ENCODE results near the gene CNPY1. TPM values are rescaled to one million over a fixed set of nuclear protein-coding genes. Genes with fewer than 3 reads are reported as not detected.

CNPY1 gene
- total RNA-seq, 2 donors from 2014 or later, result not detected

DNA sequence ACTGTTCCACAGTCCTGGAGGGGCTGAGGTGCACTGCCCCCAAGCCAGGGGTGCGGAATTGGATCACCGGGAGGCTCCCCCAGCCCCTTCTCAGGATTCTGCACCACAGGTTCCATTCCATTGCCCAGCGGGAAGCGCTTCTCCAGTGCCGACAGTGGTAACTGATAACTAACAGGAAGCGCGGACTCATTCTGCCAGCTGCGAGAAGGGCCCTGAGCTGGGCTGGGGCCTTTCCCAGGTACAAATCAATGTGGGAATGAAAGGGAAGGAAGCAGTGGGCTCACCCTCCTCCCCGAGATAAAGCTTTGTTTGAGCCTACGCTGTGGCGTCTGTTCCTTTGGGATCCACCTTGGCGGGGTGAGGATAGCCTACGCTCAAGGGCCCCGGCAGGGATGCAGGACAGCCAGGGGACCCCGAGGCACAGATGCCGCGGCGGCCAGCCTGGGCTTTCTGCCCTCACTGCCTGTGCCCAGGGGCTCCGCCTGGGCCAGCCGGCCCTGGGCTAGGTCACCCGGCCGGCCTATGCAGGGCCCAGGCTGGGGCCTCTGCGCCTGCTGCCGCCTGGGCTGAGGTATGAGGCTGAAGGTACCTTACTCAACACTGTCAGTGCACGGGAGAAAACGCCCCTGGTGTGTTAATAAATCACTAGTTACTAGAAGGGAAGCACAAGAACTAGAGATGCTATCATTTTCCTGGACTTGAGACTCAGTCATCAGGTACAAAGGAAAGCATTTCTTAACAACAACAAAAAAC is 49.0 kb downstream of the CNPY1 start:
- DNase-seq, result no peak
- ATAC-seq, result no peak
- intact Hi-C loops (cut with DNase I), result no loop called here

DNA sequence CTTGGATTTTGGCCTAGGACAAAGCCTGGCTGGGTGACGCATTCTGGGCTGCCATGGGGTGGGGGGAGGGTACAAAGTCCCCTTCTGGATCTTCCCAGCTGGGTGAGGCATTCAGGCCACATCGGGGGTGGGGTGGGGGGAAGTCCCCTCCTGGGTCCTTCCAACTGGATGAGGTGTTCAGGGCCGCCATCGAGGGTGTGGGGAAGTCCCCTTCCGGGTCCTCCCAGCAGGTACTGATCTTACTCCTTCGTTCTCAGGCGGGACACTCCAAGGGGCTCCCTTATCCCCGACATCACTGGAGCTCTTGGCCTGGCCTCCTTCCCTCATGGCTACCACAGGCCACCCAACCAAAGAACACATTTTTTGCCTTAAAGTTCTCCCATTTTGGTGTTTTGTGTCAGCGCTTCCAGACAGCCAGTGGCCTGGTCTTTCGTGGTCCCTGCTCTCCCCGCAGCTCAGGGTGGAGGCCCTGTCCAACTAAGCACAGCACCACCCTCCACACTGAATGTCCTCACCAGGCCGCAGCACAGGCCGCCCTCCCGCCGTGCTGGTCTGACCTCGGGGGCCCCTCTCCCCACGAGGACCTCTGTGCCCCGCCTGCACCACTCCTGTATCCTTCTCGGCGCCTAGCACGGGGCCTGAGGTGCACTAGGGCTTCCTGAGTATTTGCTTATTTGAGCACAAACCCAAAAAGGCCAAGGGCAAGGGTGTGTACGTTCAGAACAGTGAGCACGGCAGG is 49.9 kb downstream of the CNPY1 start:
- intact Hi-C loops (cut with DNase I), result no loop called here
- DNase-seq, result no peak
- no peak for ATAC-seq

DNA sequence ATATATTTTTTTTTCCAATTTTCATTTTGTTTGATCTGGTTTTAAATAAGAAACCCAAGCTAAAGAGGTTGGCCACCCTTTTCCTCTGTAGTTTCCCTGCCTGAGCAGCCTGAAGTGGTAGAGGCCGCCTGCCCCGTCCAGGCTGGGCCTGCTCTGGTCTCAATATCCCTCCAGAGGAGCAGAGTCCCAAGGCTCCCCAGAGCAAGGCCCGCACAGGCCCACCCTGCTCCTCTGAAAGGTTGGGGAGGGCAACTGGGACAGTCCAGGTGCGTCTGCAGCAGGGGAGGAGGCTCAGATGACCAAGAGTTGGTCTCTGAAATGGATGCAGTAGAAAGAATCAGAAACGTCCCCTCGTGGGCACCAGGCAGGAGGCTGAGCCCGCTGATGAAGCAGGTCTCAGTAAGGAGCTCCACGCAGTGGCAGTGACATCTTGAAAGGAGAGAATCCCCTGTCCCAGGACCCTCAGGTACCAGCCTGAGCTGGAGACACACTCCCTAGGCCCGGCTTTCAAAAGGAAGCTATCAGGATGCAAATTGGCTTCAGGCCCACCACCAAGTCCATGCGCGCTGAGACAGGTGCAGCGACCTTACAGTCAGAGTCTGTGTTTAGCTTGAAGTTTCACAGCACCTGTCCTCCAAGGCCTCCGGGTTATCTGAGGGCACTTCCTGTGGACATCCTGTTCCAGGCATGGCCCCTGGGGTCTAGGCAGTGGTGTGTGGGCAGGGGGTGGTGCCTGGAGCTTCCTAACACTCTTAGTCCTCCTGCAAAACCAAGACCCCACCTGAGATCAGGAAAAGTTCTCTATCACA is 50.7 kb downstream of the CNPY1 start:
- no peak for DNase-seq
- intact Hi-C loops (cut with DNase I), result no loop called here
- no peak for ATAC-seq

DNA sequence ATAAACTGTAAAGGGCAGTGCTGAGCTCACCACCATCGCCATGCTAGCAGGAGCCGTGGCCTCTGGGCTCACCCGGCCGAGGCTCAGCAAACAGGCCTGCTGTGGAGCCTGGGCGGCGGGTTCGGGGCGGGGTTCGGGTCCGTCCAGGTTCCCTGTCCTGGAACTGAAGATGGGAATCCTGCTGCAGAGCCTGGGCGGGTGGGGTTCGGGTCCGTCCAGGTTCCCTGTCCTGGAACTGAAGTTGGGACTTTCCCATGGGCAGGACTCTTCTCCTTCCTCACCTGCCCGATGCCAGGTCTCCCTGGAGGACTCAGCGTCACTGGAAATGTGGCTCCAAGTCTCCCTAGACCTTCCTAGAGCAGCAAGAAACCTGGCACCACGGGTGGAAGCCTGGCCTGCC is 51.8 kb downstream of the CNPY1 start:
- intact Hi-C loops (cut with DNase I), result no loop called here
- DNase-seq (no peak), ATAC-seq (no peak)

DNA sequence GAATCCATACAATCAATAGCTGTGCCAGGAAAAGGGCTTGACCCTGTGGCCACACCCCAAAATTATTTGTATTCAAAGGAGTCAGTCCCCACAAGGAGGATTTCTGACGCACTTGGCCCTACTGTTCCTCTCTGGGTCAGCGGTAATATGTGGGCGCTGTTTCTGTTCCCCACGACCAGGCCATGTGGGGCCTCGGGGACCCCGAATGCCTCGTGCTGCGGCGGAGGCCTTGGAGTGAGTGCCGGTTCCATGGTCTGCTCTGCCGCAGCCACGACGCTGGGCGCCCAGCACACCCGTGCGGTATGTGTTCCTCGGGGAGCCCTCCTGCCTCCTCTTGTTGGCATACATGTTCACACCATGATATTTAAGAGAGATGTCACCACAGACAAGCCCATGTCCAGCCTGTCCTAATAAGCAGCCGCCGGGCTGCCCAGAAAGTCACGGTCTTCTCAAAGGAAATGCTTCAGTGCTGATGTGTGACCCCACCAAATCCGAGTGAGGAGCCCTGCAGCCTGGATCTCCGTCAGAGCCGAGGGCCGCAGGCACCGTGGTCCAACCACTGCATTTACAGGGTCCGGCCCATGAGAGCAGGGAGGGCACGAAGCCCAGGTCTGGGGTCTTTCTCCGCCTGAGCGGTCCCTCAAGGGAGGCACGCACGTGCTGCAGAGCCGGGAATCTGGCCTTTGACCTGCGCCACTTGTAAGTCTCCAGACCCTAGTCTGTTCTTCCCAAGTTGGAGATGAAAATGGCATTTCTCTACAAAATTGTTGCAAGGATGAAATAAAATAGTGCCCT is 52.4 kb downstream of the CNPY1 start:
- no peak for DNase-seq
- intact Hi-C loops (cut with DNase I), result no loop called here
- ATAC-seq, result no peak

DNA sequence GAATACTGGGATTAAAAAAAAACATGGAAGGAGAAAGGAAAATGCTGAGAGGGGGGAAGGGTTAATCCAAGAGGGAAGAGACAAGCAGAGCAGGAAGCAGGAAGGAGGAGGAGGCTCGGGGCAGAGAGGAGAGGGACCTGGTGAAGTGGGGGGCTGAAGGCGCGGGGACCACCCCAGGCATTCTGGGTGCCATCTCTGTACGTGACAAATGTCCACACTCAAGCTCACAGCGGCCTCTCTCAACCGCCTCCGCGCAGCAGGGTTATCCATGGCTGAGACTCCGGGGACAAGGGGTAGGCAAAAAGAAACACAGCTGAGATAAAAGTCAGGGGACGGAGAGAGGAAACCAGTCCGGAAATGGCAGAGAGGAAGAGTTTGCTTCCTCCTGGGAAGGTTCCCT is 54.5 kb downstream of the CNPY1 start:
- DNase-seq (no peak), ATAC-seq (no peak)
- intact Hi-C loops (cut with DNase I), result no loop called here

DNA sequence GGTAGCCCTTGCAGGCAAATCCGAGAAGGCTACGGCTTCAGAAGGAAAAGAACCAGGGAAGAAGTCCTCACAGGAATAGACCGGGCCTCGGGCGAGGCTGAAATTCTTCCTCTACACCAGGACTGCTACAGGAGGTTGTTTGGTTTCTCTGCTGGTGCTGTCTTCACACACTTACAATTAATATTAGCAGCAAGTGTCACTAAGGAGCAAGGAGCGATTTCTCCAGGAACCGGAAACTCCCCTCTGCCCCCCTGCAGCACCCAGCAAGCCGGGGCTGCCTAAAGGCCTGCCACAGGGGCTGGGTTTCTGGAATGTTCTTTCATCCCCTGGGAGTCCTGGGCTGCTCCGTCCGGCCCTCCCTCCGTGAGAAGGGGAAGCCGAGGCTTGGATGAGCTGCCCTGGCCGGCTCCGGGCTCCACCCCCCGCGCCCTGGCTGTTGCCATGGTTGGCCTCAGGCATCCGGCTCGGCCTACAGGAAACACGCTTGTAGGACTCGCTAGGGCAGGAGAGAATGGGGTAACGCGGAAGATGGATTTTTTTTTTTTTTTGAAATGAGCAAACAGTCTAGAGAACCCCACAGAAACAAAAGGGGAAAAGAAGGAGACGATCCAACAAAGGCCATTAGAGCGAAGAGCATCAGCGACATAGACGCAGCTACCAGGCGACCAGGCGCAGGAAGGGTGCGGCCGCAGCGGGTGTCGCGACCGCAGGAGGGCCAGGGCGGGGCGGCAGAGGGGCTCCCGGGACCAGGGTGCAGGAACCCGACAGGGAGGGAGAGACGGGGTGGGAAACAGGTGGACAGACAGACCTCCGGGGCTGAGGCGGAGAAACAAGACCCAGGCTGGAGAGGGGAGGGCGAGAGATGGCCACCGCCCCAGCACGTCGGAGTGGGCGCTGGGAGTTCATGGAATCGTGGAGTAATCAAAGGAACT is 55.4 kb downstream of the CNPY1 start:
- intact Hi-C loops (cut with DNase I), result no loop called here
- ATAC-seq, result peak; percentile 69 to 88
- peak; percentile 78 for DNase-seq

DNA sequence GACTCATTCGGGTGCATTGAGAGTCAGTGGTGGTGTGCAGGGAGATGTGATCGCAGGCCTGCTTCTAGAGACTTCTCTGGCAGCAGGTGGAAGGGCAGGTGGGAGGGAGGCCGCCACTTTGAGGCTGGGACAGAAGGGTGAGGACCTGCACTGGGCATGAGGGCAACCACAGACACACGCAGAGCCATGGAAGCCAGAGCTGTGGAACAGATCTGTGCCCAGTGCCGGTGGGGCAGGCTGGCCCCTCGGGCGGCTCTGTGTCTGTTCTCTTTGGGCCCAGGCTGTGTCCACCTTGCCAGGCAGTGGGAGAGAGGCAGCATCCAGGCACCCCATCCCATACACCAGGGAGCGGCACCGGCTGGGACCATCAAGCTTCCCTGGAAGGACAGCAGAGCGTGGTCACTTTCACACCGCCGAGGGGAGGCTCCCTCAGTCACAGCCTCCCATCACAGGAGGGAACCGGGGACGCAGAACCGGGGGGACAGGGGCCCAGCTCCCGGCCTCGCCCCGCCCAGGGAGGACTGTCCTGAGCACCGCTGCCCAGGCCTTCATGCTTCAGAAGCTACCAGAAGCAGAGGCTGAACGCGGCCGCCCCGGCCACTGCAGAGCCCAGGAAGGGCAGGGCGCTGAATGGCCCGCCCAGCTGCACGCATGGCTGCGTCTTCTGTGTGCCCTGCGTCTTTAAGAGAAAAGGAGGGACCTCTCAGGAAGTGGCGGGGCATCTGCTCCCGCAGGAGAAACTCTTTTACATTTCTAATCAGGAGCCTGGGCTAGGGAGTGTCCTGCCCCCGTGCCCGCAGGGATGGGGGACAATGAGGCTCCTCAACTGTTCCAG is 56.3 kb downstream of the CNPY1 start:
- intact Hi-C loops (cut with DNase I), result no loop called here
- DNase-seq (no peak), ATAC-seq (peak; percentile 62 to 77)

DNA sequence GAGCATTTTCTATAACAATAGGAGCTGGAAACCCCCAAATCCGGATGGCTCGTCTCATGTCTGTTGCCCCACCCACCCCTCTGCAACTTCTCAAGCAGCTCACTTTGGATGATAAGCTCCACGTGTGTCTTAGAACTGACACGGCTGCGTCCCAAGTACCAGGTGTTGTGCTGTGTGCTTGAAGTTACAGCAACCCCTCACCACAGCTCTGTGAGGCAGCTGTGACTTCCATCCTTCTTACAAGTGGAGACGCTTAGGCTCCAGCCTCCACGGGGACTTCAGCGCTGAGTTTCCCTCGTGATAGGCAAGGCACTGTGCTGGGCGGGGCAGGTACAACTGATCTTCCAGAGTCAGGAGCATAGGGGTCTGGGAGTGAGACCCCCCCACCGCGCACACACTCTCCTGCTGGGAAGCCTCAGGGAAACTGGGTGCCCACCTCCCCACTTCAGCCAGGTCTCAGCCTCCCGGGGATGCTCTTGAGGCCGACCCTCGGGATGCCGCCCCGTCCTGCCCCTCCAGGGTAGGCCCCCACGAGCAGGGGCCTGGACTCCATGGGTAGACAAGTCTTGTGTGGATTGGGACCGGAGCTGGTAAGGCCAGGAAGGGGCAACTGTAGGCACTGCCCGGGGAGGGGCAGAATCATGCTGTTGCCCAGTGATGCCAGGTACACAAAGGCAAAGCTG is 57.1 kb downstream of the CNPY1 start:
- DNase-seq (no peak), ATAC-seq (no peak)
- intact Hi-C loops (cut with DNase I), result no loop called here

DNA sequence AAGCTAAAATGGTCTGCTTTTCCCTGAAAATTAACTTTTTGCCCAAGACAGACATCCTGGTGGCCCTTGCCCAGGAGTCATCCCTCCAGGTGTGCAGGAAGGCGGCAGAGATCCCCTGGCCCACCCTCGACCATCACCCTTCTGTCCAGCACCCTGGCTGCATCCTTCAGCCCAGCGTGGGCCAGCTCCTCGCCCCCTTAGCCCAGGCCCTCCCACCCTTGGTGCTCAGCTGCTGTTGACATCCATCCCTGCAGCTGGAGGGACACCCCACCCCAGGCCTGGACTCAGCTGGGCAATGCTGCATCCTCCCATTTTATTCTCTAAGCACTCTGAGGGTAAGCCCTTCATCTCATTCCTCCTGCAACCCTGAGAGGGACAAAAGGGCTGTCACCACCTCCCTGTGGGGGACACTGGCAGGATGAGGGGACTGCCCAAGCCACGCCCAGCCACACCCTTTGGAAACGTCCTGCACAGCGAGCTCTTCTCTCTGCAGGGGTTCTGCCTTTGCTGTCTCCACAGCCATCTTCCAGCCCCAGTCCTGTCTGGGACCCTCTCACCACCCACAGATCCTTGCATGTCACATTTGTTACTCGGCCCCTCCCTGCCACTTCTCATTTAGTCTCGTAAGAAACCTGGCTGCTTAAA is 57.8 kb downstream of the CNPY1 start:
- ATAC-seq, result no peak
- intact Hi-C loops (cut with DNase I), result no loop called here

DNA sequence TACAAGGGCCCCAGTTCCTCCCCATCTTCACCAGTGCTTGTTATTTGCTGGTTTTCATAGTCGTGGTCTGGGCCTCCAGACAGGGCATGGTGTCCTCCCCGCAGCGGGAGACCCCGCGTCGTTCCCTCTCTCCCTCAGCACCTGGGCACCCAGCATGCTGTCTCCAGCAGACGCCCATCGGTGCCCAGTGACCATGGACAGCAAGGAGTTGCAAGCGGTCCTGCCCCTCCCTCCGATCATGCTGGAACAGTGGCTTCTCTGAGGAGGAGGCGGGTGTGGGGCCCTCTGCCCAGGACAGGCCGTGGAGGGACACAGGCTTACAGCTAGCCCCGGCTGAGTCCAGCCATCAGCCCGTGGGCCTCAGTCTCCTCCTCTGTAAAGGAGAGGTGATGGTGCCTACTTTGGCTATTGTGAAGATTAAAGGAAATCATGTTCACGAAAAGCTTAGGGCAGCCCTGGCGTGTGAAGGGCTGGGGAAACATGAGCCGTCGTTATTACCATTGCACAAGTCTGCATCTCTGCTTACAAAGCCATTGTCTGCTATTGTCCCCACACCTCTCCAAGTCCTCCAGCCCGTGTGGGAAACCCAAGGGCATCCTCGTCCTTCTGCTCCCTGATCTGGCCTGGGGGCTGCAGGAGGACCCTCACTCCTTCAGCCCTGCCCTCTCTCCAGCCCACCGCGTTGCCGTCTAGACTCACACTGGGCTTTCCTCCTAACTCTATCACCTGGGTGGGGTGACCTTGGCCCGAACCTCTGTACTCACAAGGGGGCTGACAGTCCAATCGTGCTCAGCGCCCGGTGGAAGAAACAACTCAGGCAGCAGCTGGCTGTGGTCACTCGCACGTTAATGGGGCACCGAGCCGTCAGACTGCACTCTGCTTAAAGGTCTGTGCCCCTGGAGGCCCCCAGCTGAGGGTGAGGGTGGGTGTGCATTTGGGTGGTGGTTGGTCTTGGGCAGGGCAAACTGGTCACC is 58.6 kb downstream of the CNPY1 start:
- no peak for DNase-seq
- ATAC-seq, result no peak
- intact Hi-C loops (cut with DNase I), result no loop called here

More for the DNA sequence above, 57.8 kb downstream of the CNPY1 start:
- no peak for DNase-seq

DNA sequence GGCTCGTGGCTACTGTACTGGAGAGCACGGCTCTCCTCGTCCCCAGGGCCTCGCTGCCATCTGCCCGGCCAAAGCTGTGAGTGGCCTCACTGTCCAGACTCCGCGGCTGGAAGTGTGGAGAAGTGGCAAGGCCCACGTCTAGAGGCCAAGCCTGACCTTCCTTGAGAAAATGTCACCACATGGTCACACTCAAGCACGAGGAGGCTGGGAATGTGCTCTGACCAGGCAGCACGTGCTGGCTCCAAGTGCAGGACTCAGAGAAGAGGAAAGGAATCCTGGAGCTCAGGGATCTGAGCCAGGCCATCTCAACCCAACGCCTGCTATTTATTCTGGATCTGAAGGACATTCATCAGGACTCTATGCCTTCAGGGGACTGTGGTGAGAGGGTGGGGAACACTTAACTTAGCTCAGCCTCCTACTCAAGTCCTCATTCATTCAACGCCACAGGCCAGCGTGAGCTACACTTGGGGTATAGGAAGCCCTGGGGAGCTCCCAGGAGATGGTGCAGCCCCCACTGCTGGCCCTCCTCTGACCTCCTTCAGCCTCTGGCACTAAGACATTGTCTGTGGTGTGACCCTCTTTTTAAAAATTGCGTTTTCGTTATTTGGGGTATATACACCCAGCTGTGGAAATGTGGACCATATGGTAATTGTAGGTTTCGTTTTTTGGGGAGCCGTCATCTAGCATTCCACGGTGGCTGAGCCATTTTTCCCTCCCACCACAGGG is 59.4 kb downstream of the CNPY1 start:
- ATAC-seq, result no peak
- intact Hi-C loops (cut with DNase I), result no loop called here
- no peak for DNase-seq

DNA sequence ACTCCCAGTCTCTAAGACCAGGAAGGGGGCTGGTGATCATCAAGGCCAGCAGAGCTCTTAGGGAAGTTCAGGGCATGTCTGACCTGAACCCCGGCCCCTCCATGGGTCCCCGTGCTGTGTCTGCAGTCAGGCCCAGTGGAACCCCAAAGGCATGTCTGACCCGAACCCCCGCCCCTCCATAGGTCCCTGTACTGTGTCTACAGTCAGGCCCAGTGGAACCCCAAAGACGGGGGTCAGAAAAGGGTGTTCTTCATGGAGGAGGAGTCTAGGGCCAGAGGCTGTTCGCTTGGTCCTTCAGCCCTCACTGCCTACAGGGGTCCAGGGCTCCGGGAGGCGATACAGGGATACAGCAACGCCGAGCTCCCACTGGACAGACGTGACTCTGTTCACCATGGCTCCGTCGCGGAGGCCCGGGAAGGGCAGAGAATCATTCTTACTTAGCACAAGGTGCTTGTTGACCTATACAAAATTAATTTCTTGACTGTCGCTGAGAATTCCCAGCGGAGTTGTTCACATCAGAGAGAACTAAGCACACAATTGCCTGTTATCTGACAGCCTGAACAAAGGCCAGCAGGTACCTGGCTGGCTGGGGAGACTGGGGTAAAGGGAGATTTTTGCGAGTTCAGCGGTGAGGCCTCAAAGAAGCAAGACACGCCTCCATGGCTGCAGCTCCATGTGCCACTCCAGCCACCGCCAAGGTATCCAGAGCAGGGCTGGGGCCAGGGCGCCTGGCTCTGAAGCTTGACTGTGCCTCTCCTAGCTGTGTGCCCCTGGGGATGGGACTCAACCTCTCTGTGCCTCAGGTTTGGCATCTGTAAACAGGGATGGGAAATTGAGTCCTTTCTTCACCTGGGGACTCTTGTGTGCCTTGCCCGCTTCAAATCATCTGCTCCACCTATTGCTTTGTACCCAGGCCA is 61.6 kb downstream of the CNPY1 start:
- intact Hi-C loops (cut with DNase I), result no loop called here
- ATAC-seq (no peak), DNase-seq (no peak)
